GM18867 (cell line): ENCODE measurements around the gene FOXD4L3.
"Not testable (repeated sequence)": the region's sequence is repeated elsewhere in the genome, so short reads cannot be mapped to it uniquely, and the experiment has no call there.

Experiments used
- ATAC-seq: cut with Tn5 transposase; IDR thresholded peaks from one replicate; pipeline ENCODE4 v1.9.1; 2021; ENCODE audit warnings: mild to moderate bottlenecking, moderate library complexity; ENCODE audit not compliant: unreplicated experiment

FOXD4L3 gene

DNA sequence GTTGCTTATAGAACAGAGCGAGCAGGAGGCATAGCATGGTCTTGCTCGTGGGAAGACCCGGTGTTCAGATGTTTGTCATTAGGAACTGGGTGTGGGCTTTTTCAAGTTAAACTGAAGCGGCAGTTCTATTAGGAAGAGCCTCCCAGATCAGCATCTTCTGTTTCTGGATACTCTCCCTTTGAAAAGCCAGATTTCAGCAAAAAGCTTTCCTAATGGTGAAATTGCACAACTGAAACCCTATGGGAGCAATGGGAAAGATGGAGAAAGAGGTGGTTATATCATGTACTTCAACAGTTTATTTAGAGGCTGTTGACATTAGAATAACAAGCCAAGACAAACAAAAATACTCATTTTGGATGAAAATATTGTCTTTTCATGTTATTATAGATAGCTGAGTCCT is 41.3 kb downstream of the FOXD4L3 start:
- ATAC-seq, result not testable (repeated sequence)

DNA sequence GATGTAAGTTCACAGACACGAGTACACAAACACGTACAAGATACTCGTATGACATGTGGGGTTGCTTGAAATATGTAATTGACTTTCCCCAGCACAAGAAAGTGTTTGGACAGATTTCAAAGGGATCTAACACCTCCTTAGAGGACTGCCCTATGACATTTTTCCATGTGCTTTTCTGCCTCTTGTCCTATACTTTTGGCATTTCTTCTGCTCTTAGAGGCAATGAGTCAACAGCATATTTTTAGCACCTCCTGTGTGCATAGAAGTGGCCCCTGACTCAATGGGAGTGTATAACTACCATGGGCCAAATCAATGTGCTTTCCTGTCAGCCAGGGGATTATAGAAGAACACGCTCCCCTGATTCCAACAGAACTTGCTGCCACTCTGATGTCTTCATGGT is 49.0 kb downstream of the FOXD4L3 start:
- not testable (repeated sequence) for ATAC-seq
